Loucy (cell line): ENCODE data around the gene WTAP.

Experiments used
- EZH2phosphoT487 ChIP-seq: fragments of 200-600 bp; IDR thresholded peaks from 2 replicates; pipeline ENCODE4 v1.6.1; 2018; ENCODE audit warnings: antibody characterized with exemption, mild to moderate bottlenecking, moderate library complexity, borderline replicate concordance
- TF ChIP-seq, protein P1 (sequence below): fragments of 200-600 bp; sonication (generic); conservative IDR thresholded peaks from 2 replicates; pipeline ENCODE4 v1.5.1; 2014; ENCODE audit warnings: mild to moderate bottlenecking, antibody characterized with exemption, low read length

GRCh38 chr6:159769470-159769869, 42.2 kb downstream of the WTAP start:
- TF ChIP-seq, protein P1, sequence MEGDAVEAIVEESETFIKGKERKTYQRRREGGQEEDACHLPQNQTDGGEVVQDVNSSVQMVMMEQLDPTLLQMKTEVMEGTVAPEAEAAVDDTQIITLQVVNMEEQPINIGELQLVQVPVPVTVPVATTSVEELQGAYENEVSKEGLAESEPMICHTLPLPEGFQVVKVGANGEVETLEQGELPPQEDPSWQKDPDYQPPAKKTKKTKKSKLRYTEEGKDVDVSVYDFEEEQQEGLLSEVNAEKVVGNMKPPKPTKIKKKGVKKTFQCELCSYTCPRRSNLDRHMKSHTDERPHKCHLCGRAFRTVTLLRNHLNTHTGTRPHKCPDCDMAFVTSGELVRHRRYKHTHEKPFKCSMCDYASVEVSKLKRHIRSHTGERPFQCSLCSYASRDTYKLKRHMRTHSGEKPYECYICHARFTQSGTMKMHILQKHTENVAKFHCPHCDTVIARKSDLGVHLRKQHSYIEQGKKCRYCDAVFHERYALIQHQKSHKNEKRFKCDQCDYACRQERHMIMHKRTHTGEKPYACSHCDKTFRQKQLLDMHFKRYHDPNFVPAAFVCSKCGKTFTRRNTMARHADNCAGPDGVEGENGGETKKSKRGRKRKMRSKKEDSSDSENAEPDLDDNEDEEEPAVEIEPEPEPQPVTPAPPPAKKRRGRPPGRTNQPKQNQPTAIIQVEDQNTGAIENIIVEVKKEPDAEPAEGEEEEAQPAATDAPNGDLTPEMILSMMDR: no peak
- no peak for TF ChIP-seq EZH2phosphoT487
